Body of pancreas (tissue), 4 donors: ENCODE results near the gene DSCAM.

Source experiments
- CTCF ChIP-seq, 7 experiments: fragments of 450-650 bp in 4 of 7; fragments of 200-600 bp in 3 of 7; sonication (generic) in 3 of 7; IDR thresholded peaks; one replicate each; pipeline ENCODE4 v1.5.1; 2016 to 2019; ENCODE audit warnings: antibody characterized with exemption in 7 of 7
- POLR2A ChIP-seq, 3 donors: fragments of 450-650 bp; IDR thresholded peaks; one replicate each; pipeline ENCODE4 v1.6.1; 2016; ENCODE audit warnings: antibody characterized with exemption in 3 of 3, mild to moderate bottlenecking in 2 of 3

DNA sequence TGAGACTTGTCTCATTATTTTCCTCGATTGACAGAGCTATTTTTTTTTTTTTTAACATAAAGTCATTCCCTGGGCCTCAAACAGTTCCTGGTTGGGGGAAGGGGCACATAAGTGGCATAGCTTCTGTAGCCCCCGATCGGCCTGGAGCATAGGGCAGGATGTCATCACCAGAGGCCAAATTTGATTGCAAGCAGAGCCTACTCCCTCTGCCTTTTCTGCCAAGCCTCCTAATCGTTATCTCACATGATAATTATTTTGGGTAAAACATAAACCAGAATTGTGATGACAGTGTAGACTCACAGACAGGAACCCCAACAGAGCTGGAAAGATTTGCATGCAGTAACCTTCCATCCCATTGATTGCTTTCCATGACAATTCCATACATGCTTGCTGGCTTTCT lies 574.9 kb downstream of the DSCAM start:
- no peak for TF ChIP-seq CTCF (IDR thresholded peaks at IDR 0.05)
- TF ChIP-seq POLR2A (IDR thresholded peaks at IDR 0.05): no peak
